Measurements from ENCODE around the gene GJC2. TPM values are rescaled to one million over a fixed set of nuclear protein-coding genes. Genes with fewer than 3 reads are reported as not detected.

Gene GJC2
- total RNA-seq, 1 donor from 2014 or later = 0.65 TPM

DNA sequence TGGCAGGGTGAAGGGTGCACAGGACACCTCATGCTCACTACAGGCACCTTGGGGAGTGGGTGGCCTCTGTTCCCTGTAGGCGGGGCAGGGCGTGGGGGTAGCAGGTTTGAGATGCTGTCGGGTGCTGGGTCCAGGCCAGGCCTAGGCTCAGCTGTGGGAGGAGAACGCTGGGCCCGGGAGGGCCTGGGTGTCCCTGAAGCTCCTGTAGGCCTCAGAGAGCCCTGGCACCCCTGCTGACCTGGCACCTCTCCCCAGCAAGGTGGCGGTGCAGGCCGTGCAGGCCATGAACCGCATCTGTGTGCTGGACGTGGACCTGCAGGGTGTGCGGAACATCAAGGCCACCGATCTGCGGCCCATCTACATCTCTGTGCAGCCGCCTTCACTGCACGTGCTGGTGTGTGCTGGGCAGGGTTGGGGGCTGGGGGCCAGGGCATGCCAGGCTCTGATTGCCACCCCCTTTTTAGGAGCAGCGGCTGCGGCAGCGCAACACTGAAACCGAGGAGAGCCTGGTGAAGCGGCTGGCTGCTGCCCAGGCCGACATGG, 2.5 kb upstream of the GJC2 start:
- no peak overlapping the region for H3K27ac Mint-ChIP-seq (ENCODE audit: unreplicated experiment)
- H3K4me1 Mint-ChIP-seq = peaks cover 5% of the 10 kb centered on the region
- H3K36me3 Mint-ChIP-seq (ENCODE audit: low read depth) = no peaks in the 10 kb centered on the region
- TF ChIP-seq, protein P1, sequence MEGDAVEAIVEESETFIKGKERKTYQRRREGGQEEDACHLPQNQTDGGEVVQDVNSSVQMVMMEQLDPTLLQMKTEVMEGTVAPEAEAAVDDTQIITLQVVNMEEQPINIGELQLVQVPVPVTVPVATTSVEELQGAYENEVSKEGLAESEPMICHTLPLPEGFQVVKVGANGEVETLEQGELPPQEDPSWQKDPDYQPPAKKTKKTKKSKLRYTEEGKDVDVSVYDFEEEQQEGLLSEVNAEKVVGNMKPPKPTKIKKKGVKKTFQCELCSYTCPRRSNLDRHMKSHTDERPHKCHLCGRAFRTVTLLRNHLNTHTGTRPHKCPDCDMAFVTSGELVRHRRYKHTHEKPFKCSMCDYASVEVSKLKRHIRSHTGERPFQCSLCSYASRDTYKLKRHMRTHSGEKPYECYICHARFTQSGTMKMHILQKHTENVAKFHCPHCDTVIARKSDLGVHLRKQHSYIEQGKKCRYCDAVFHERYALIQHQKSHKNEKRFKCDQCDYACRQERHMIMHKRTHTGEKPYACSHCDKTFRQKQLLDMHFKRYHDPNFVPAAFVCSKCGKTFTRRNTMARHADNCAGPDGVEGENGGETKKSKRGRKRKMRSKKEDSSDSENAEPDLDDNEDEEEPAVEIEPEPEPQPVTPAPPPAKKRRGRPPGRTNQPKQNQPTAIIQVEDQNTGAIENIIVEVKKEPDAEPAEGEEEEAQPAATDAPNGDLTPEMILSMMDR (conservative IDR thresholded peaks at IDR 0.05) = no peak
- no peak for DNase-seq (ENCODE audit: low read depth, low spot score)
- no peaks in the 10 kb centered on the region for H3K9me3 Mint-ChIP-seq
- no peaks in the 10 kb centered on the region for H3K27me3 Mint-ChIP-seq (ENCODE audit: low read depth)
- no peak overlapping the region for H3K4me3 Mint-ChIP-seq

DNA sequence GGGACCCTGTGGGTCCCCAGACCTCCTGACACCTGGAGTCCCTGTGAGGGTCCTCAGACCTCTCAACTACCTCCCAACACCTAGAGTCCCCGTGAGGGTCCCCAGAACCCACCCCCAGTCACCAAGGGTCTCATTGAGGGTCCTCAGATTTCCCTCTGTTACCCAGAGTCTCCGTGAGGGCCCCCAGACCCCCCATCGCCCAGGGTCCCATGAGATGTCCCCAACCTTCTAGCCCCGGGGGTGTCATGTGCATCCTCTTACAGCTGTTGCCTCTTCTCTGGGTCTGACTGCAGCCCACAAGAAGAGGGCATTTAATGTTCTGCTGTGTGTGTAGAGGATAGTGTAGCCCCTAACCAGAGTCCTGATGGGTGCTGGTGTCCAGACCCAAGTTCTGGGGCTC, 2.0 kb upstream of the GJC2 start:
- peaks cover 5% of the 10 kb centered on the region for H3K4me1 Mint-ChIP-seq

DNA sequence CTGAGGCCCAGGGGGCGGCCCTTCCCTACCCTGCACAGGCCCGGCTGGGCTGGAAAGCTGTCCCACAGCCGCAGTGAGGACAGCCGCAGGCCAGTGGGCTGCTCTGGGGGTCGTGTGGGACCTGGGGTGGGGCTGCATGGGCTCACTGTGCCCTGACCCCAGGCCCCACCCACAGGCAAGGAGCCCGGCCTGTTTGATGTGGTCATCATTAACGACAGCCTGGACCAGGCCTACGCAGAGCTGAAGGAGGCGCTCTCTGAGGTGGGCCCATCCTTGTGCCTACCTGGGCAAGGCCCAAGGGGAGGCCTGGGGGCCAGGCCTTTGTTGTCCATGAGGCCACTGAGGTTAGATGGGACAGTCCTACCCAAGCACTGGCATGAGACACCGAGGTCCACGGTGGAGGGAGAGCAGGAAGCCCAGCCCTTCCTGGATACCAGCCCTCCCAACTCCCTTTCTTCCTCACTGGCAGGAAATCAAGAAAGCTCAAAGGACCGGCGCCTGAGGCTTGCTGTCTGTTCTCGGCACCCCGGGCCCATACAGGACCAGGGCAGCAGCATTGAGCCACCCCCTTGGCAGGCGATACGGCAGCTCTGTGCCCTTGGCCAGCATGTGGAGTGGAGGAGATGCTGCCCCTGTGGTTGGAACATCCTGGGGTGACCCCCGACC, 1.4 kb upstream of the GJC2 start:
- TF ChIP-seq, protein P1 (conservative IDR thresholded peaks at IDR 0.05) = no peak
- DNase-seq (ENCODE audit: low read depth, low spot score) = no peak
- H3K4me3 Mint-ChIP-seq = no peak overlapping the region

More for the DNA sequence above, 2.0 kb upstream of the GJC2 start:
- DNase-seq (ENCODE audit: low read depth, low spot score) = no peak
- Mint-ChIP-seq H3K4me3 (no peak overlapping the region), H3K9me3 (no peaks in the 10 kb centered on the region), H3K36me3 (ENCODE audit: low read depth) (no peaks in the 10 kb centered on the region), H3K27me3 (ENCODE audit: low read depth) (no peaks in the 10 kb centered on the region), H3K27ac (ENCODE audit: unreplicated experiment) (no peak overlapping the region)
- TF ChIP-seq, protein P1 (conservative IDR thresholded peaks at IDR 0.05) = no peak

DNA sequence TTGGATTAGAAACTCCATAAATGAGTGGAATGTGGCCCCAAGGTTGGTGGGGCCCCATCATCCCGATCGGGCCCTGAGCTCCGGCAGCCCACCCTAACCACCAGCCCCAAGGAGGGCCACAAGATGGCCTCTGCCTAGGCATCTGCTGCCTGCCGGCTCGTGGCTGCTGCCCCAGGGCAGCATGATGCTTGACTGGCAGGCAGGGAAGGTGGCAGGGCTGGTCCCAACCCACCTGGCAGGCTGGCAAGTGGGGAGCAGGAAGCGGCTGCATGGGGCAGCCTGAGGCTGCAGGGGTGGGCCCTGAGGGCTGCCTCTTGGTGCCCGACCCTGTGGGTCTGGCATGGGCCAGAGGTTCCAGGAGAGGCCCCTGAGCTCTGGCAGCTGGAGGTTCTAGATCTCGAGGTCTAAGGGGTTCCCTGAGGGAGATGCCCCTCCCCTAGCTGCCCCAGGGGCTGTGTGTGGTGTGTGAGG, 760 bp upstream of the GJC2 start:
- H3K4me3 Mint-ChIP-seq = no peak overlapping the region
- H3K36me3 Mint-ChIP-seq (ENCODE audit: low read depth) = no peaks in the 10 kb centered on the region
- TF ChIP-seq, protein P1 (conservative IDR thresholded peaks at IDR 0.05) = no peak
- no peaks in the 10 kb centered on the region for H3K27me3 Mint-ChIP-seq (ENCODE audit: low read depth)
- no peaks in the 10 kb centered on the region for H3K9me3 Mint-ChIP-seq
- H3K27ac Mint-ChIP-seq (ENCODE audit: unreplicated experiment) = no peak overlapping the region
- H3K4me1 Mint-ChIP-seq = no peaks in the 10 kb centered on the region
- no peak for DNase-seq (ENCODE audit: low read depth, low spot score)

More for the DNA sequence above, 1.4 kb upstream of the GJC2 start:
- no peaks in the 10 kb centered on the region for H3K27me3 Mint-ChIP-seq (ENCODE audit: low read depth)
- H3K9me3 Mint-ChIP-seq = no peaks in the 10 kb centered on the region
- peaks cover 5% of the 10 kb centered on the region for H3K4me1 Mint-ChIP-seq
- H3K36me3 Mint-ChIP-seq (ENCODE audit: low read depth) = no peaks in the 10 kb centered on the region
- no peak overlapping the region for H3K27ac Mint-ChIP-seq (ENCODE audit: unreplicated experiment)

DNA sequence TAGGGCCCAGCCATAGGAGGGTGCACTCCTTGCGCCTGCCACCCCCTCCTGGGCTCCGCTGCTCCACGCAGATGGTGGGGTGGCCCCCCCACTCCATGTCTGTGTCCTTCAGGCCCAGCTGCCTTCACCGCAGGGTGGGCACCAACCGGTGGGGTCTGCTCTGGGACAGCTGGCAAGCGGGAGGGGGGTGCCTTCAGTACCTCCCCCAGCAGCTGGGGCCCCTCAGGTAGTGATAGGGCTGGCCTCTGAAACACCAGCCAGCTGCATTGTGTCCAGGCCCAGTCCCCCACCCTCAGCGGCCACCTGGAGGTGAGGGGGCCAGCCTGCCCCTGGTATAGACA, 360 bp downstream of the GJC2 start:
- DNase-seq (ENCODE audit: low read depth, low spot score) = no peak
- no peak overlapping the region for H3K27ac Mint-ChIP-seq (ENCODE audit: unreplicated experiment)
- H3K9me3 Mint-ChIP-seq = no peaks in the 10 kb centered on the region
- no peaks in the 10 kb centered on the region for H3K36me3 Mint-ChIP-seq (ENCODE audit: low read depth)
- TF ChIP-seq, protein P1 (conservative IDR thresholded peaks at IDR 0.05) = no peak
- H3K27me3 Mint-ChIP-seq (ENCODE audit: low read depth) = no peaks in the 10 kb centered on the region
- H3K4me3 Mint-ChIP-seq = no peak overlapping the region
- no peaks in the 10 kb centered on the region for H3K4me1 Mint-ChIP-seq

All from neural crest cell (in vitro differentiated cells).